GM12873 (cell line): ENCODE measurements around the gene TDRD10.

Source experiments
- CTCF ChIP-seq: IDR thresholded peaks from 2 replicates; pipeline ENCODE4 v1.5.1; 2012; ENCODE audit warnings: low read depth, mild to moderate bottlenecking, moderate library complexity, low read length, control low read depth; ENCODE audit not compliant: insufficient read depth; ENCODE audit errors: missing control alignments

The TDRD10 gene

GRCh38 chr1:154550657-154551056 is 48.6 kb downstream of the TDRD10 start:
- TF ChIP-seq CTCF, result no peak

- TF ChIP-seq CTCF, result no peak
These were observed 49.5 kb downstream of the TDRD10 start for GRCh38 chr1:154551474-154551873.

- no peak for TF ChIP-seq CTCF
These were observed 50.0 kb downstream of the TDRD10 start for GRCh38 chr1:154552036-154552435.

GRCh38 chr1:154553056-154554030 is 51.3 kb downstream of the TDRD10 start:
- no peak for TF ChIP-seq CTCF

- no peak for TF ChIP-seq CTCF
These were observed 54.4 kb downstream of the TDRD10 start for GRCh38 chr1:154556422-154556821.

- no peak for TF ChIP-seq CTCF
These were observed 55.4 kb downstream of the TDRD10 start for GRCh38 chr1:154557248-154557938.

GRCh38 chr1:154557939-154558719 is 56.1 kb downstream of the TDRD10 start, which contains the start of gene UBE2Q1:
Gene UBE2Q1 (minus strand): TSS chr1:154558662. CDS start chr1:154558553, 109 bp downstream.
- TF ChIP-seq CTCF, result no peak
